ENCODE results near the gene MICAL3. TPM values are rescaled to one million over a fixed set of nuclear protein-coding genes. Genes with fewer than 3 reads are reported as not detected.

Gene MICAL3
- total and polyA plus RNA-seq, 2 of the 8 experiments (the other 6 are each of a cell fraction or from before 2014, with no cell fraction given) = 8.3 to 41.8 TPM

GRCh38 chr22:17744430-17744829, 279.9 kb downstream of the MICAL3 start (continued):
- no peak for TF ChIP-seq TCF12 (IDR thresholded peaks at IDR 0.05; ENCODE audit: low read depth, low read length)
- TF ChIP-seq GTF2F1 (IDR thresholded peaks at IDR 0.05; ENCODE audit: borderline replicate concordance, low read depth, low read length) = no peak
- TF ChIP-seq BCL11A (IDR thresholded peaks at IDR 0.05; ENCODE audit: low read depth in 2 of 2, low read length in 2 of 2) = no peak
- TF ChIP-seq TBP (IDR thresholded peaks at IDR 0.05; ENCODE audit: low read depth, low read length) = no peak
- TF ChIP-seq CHD1 (IDR thresholded peaks at IDR 0.05; ENCODE audit: low read depth, low read length) = no peak
- no peak for TF ChIP-seq GABPA (IDR thresholded peaks at IDR 0.05; ENCODE audit: borderline replicate concordance, insufficient read depth, low read length)
- TF ChIP-seq SRF (IDR thresholded peaks at IDR 0.05; ENCODE audit: low read depth, low read length) = no peak
- no peak for TF ChIP-seq CBX8 (IDR thresholded peaks at IDR 0.05; ENCODE audit: borderline replicate concordance, low read depth, low read length)
- TF ChIP-seq CTBP2 (IDR thresholded peaks at IDR 0.05; ENCODE audit: borderline replicate concordance, insufficient read depth, insufficient read length, low read length) = no peak
- no peak for TF ChIP-seq MAFK (IDR thresholded peaks at IDR 0.05; ENCODE audit: low read depth, low read length)
